NCI-H1105 treated with DMSO at 0.1 percent for 48 hours (cell line): ENCODE results near the gene AXIN2.
A peak's percentile ranks its signal among the peaks of the same experiment; 100 is the strongest.
"Not testable (repeated sequence)": the region's sequence is repeated elsewhere in the genome, so short reads cannot be mapped to it uniquely, and the experiment has no call there.

ENCODE experiments used
- DNase-seq: peaks from one replicate; lab custom pipeline; 2025; lab: John Stamatoyannopoulos, UW

AXIN2 gene

DNA sequence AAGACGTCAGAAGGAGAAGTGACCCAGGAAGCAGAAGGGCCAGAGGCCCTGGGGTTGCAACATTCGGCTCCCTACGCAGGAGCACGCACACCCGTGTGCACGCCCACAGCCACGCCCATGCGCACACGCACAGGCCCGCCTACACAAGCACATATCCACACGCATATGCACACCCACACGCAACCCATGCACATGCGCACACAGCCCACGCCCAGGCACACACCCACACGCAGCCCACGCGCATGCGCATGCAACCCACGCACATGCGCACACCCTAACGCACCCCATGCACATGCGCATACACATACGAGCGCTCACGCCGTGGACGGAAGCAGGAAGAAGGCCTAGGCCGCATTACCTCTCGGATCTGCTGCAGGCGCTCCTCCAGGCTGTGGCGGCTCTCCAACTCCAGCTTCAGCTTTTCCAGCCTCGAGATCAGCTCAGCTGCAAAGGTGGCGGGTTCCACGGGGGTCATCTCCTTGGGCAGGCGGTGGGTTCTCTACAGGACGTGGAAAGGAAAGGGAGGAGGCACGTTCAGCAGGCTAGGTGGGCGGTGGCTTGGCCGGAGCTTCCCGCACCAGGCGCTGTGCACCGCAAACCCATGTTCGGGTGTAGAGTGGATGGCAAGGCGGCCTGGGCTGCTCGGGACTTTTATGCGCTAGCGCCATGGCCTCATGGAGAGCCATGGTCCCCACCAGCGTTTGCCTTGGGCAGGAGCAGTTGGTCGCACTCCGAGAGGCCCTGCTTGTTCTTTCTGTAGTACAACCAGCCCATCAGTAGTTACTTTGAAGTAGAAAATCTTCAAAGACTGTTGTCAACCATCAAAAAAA lies 23.4 kb downstream of the AXIN2 start:
- no peak for DNase-seq

- no peak for DNase-seq
Observed at GRCh38 chr17:65537343-65537844, 24.1 kb downstream of the AXIN2 start.

GRCh38 chr17:65536573-65537342 lies 24.7 kb downstream of the AXIN2 start:
- no peak for DNase-seq

- no peak for DNase-seq
Observed at GRCh38 chr17:65535777-65536572, 25.5 kb downstream of the AXIN2 start.

GRCh38 chr17:65533852-65534457 lies 27.5 kb downstream of the AXIN2 start:
- no peak for DNase-seq

GRCh38 chr17:65533056-65533745 lies 28.2 kb downstream of the AXIN2 start:
- DNase-seq: no peak

DNA sequence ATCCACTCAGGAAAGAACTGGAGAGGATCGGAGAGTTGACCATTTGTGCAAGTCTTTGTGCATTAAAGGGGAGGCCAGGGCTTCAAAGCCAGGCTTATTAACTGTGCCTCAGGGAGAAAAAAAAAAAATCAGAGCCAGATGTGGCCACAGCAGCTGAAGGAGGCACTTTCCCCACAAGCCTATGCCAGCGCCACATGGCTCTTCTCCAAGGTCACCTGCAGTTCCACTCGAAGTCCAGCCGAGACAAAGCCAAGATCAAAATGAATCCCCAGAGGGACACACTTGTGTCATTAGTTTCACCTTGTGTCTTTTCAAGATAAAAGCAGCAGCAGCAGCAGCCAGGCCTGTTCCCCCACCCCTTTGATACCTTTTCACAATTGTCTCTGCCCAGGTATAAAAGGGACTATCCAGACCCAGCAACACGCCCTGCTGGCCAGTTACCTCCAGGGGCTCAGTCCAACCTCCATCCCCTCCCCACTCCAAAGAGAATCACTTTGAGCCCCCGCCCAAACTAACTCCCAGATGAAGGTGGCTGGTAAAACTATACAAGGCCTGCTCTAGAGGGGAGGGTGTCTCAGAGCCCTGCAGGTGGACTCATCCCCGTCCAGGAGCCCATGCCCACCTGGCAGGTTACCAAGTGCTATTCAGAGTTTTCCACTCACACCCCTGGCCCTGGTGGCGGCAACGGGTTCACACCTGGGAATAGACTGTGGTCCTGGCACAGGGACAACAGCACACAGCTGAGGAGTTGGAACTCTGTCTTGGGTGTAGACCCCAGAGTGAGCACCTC lies 29.2 kb downstream of the AXIN2 start:
- peak; percentile 17 for DNase-seq

DNA sequence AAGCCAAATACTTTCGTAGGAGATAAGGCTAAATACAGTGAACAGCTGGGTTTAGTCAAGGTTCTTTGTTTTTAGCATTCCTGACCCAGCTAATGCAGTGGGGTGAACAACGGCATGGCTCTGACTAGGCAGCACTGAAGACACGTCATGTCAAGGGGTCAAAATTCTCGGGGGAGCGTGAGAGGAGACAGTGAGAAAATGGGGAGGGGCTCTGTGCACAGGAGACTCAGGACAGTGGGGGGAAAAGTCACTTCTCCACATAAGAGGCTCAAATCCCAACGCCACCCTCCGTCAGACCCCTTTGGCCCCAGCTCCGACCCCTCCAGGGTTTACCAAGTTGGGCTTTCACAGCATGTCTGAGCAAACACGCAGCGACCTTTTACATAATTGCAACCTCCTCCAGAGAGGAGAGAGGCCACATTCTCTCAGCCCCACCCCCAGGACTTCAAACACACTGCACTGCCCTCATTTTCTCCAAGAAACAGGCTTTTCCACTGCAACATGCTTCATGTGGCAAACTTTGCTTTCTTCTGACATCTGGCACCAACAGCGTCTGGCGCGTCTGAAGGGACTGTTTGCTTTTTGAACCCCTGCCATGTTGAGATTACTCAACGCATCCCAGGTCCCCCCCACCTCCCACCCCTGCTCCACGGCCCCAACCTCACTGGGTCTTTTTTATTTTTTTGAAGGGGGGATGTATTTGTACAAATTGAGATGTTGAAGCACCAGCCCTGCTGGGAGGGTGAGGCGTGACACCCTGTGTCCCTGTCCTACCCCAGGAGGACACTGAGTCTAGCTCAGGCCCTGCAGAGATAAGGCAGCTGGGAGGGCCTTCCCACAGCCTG lies 30.0 kb downstream of the AXIN2 start:
- no peak for DNase-seq

GRCh38 chr17:65530523-65531255 lies 30.8 kb downstream of the AXIN2 start:
- DNase-seq: no peak

DNA sequence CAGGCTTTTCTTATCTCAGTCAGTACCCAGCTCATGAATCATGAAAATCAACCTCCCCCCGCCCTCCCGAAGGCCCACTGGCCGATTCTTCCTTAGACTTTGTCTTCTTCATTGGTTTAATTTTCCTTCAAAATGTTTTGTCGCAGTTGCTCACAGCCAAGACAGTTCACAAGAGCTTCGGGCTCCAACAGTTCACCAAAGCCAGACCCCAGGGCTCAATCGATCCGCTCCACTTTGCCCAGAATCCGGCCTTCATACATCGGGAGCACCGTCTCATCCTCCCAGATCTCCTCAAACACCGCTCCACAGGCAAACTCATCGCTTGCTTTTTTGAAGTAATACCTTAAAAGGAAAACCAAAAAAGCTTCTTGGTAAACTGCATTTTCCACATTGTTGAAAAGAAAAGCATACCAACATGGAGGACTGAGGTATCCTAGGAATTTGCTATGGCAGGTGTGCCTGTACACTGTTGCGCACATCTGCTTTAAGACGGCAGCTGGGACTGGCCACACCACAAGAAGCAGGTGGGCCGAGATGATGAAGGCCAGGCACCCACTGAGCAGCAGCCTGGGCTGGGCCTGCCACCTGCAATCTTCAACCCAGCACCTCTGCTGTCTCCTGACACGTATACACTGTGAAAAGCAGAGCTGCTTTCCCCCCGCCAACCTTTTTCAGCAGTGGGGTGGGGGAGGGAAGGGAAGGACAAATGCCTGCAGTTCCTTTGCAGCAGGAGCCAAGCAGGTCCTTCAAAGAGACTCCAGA lies 31.5 kb downstream of the AXIN2 start:
- DNase-seq: no peak

- no peak for DNase-seq
Observed at GRCh38 chr17:65529040-65529633, 32.3 kb downstream of the AXIN2 start.

GRCh38 chr17:65527857-65528591 lies 33.4 kb downstream of the AXIN2 start:
- DNase-seq: no peak

- no peak for DNase-seq
Observed at GRCh38 chr17:65527381-65527780, 34.1 kb downstream of the AXIN2 start.

DNA sequence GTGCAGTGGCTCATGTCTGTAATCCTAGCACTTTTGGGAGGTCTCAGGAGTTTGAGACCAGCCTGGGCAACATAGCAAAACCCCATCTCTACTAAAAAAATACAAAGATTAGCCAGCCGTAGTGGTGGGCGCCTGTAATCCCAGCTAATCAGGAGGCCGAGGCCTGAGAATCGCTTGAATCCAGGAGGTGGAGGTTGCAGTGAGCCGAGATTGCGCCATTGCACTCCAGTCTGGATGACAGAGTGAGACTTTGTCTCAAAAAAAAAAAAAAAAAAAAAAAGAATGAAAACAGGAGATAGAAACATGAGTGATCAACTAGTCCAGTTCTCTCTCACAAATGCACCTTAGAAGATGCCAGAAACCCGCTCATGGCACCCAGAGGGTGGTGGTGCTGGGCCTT lies 34.6 kb downstream of the AXIN2 start:
- DNase-seq: not testable (repeated sequence)

DNA sequence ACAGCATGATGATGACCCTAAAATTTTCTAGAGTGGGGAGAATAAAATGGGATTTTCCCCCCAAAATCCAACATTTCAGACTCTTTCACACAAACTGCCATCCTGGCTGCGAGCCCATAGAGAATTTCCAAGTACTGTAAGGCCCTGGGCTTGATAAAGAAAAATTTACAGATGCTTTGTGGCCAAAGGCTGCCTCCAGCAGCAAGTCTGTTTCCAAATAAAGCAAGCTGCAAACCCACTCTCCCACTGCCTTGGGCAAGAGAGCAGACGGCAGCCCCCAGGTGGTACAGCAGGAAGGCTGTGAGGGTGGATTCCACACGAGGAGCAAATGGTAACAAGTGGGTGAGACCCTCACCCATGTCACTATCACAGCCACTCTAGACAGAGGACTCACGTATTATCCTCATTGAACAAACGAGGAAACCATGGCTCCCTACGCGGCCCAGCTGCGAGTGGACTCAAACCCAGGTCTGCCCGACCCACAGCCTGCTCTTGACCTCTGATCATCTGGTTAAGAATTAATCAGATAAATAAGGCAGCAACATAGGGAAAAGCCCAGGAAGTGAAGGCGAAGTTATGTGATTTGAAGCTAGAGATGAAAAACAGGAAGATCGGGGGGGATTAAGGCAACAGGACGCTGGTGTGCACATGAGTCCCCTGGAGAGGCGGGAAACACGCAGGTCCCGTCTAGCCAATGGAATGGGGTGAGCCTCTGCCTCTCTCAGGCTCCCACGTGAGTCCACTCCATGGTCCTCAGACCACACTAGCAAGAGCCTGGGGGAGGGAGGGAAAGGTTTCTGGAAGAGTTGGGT lies 37.4 kb downstream of the AXIN2 start:
- DNase-seq: no peak

DNA sequence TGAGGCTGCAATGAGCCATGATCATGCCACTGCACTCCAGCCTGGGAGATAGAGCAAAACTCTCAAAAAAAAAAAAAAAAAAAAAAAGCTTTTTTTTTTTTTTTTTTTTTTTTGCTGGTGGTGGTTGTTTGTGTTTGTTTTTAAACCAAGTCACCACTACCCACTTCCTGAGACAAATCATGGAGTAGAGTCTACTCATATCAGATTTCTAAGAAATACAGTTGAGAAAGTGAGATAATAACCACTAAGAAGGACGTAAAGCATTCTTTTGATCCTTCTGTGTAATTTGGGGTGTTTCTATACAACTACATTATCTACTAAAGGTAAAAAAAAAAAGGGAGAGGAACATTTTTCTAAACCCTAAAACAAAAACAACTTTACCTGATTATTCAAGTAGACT lies 38.0 kb downstream of the AXIN2 start:
- DNase-seq: no peak
